Sigmoid colon (tissue), 3 donors: ENCODE measurements around the gene ARRDC4.

Experiments
- CTCF ChIP-seq, 4 experiments: fragments of 450-650 bp in 3 of 4; fragments of 200-600 bp in 1 of 4; IDR thresholded peaks; one replicate each; pipeline ENCODE4 v1.5.1; 2016 to 2019; ENCODE audit warnings: antibody characterized with exemption in 4 of 4, mild to moderate bottlenecking in 3 of 4, moderate library complexity in 2 of 4
- POLR2A ChIP-seq, 2 donors: fragments of 450-650 bp; IDR thresholded peaks; one replicate each; pipeline ENCODE4 v1.6.1; 2016; ENCODE audit warnings: antibody characterized with exemption in 2 of 2, mild to moderate bottlenecking in 2 of 2, moderate library complexity in 2 of 2

GRCh38 chr15:97941572-97941971 is 18.9 kb upstream of the ARRDC4 start:
- TF ChIP-seq POLR2A (IDR thresholded peaks at IDR 0.05) (no peak), CTCF (IDR thresholded peaks at IDR 0.05) (no peak)
